Activated CD4-positive, alpha-beta memory T cell treated with anti-CD3 and anti-CD28 coated beads, Interleukin-2, amount 10 ng/mL, durations not matched to agents 7 days and 5 days (primary cell): Measurements from ENCODE around the gene JPH2. TPM values are rescaled to one million over a fixed set of nuclear protein-coding genes. Genes with fewer than 3 reads are reported as not detected.
A peak's percentile ranks its signal among the peaks of the same experiment; 100 is the strongest.
"Not testable (repeated sequence)": the region's sequence is repeated elsewhere in the genome, so short reads cannot be mapped to it uniquely, and the experiment has no call there.

Source experiments
- CTCF ChIA-PET: fragments of 350-600 bp; sonication (Branson Sonifier 250); formaldehyde crosslinking; loops from one replicate; lab custom pipeline; 2021; ENCODE audit warnings: antibody characterized with exemption, inconsistent platforms; lab: Charles Lee
- POLR2A ChIA-PET: fragments of 350-600 bp; sonication (Branson Sonifier 250); formaldehyde crosslinking; loops from one replicate; lab custom pipeline; 2021; ENCODE audit warnings: antibody characterized with exemption; lab: Charles Lee
- DNase-seq: peaks from one replicate; pipeline ENCODE4 v3.0.0-alpha.2; 2020
- H3K27ac Mint-ChIP-seq: one replicate; pipeline ENCODE4 v1.8.0; 2021; ENCODE audit warnings: mild to moderate bottlenecking, mixed read lengths
- H3K27me3 Mint-ChIP-seq: one replicate; pipeline ENCODE4 v1.8.0; 2021; ENCODE audit warnings: mixed read lengths
- H3K36me3 Mint-ChIP-seq: one replicate; pipeline ENCODE4 v1.8.0; 2021; ENCODE audit warnings: low read depth, mixed read lengths
- H3K4me1 Mint-ChIP-seq: one replicate; pipeline ENCODE4 v1.8.0; 2021; ENCODE audit warnings: mixed read lengths
- H3K4me3 Mint-ChIP-seq: one replicate; pipeline ENCODE4 v1.8.0; 2021; ENCODE audit warnings: mild to moderate bottlenecking, mixed read lengths
- H3K9me3 Mint-ChIP-seq: one replicate; pipeline ENCODE4 v1.8.0; 2021; ENCODE audit warnings: mixed read lengths
- total RNA-seq, 2 experiments: library from RNA; stranded (reverse); gene quantifications; one replicate each; pipeline ENCODE4 v1.2.3, GENCODE V29; 2021

JPH2 gene
- total RNA-seq, 2 experiments from 2014 or later: 0.05 to 0.10 TPM

DNA sequence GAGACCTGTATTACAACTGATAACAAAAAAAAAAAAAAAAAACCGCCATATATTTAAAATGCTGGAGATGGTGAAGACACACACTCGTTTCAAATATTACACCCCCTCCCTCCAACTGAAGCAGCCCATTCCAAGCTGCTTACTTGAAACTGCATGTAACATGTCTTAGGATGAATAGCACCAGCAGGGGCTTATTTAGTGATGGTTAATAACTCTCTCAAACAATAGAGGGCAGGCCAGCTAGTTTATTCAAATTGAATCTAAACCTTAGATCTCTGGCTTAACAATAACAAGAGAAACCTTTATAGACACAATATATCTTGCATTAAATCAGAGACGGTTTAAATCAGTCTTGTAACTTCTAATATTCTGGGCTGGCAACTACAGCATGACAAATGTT is 9.3 kb upstream of the JPH2 start:
- peaks cover 51% of the 10 kb centered on the region for H3K36me3 Mint-ChIP-seq
- POLR2A ChIA-PET: interaction anchor here (0.8 kb wide), 1 partner anchor 14 kb away, joined by 3 read pairs; no protein-coding TSS in a partner anchor

DNA sequence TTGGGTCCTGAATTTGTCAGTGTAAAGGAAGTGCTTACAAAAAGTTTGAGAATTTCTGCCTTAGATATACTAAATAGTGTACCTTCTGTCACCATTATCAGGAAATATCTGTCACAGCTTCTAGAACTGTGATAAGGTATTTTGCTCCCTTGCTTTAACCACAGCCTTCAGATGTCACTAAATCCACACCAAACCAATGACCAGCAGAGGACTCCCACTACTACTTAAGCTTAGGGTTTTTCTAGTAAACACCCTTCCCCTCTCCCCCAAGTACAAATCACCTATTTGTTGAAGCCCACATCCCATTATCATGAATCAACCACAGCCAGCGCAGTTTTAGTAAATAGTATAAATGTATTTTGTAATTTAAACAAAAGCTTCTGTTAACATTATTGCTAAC is 8.6 kb upstream of the JPH2 start:
- POLR2A ChIA-PET: no interaction called here
- no peak overlapping the region for H3K27ac Mint-ChIP-seq
- CTCF ChIA-PET: interaction anchor here (0.8 to 2.6 kb wide), 8 partner anchors 13 to 1775 kb away, joined by 3 to 15 read pairs (median 5); partner anchors contain the start of gene FITM2

More for the DNA sequence above, 9.3 kb upstream of the JPH2 start:
- CTCF ChIA-PET: interaction anchor here (0.8 to 2.6 kb wide), 6 partner anchors 12 to 115 kb away, joined by 3 to 15 read pairs (median 6); partner anchors contain the start of gene FITM2
- Mint-ChIP-seq H3K4me3 (no peak overlapping the region), H3K9me3 (no peaks in the 10 kb centered on the region), H3K27me3 (peaks cover 7% of the 10 kb centered on the region), H3K27ac (no peak overlapping the region), H3K4me1 (peaks cover 43% of the 10 kb centered on the region)
- no peak for DNase-seq

DNA sequence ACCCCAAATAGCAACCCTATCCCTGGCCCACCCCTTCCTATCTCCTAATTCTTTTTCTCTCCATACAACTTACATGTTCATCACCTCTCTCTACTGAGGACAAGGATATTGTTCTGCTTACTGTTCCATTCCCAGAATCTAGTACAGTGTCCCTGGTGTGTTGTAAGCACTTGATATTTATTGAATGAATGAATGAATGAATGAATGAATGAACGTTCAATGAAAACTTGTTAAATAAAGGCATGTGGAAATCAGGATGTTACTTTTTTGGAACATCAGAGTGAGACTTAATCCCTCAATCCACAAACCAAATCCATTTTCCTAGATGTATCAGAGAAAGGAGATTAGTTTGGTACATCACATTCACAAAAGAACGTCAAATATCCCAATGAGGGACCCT is 6.8 kb upstream of the JPH2 start:
- ChIA-PET POLR2A (no interaction called here), CTCF (interaction anchor here (1.0 to 2.6 kb wide), 2 partner anchors 24 to 77 kb away, joined by 3 to 12 read pairs; no protein-coding TSS in a partner anchor)
- Mint-ChIP-seq H3K4me1 (peaks cover 18% of the 10 kb centered on the region), H3K36me3 (peaks cover 27% of the 10 kb centered on the region), H3K9me3 (no peaks in the 10 kb centered on the region), H3K27ac (no peak overlapping the region), H3K27me3 (peaks cover 18% of the 10 kb centered on the region), H3K4me3 (no peak overlapping the region)
- no peak for DNase-seq

More for the DNA sequence above, 8.6 kb upstream of the JPH2 start:
- peaks cover 36% of the 10 kb centered on the region for H3K4me1 Mint-ChIP-seq
- H3K4me3 Mint-ChIP-seq: no peak overlapping the region
- DNase-seq: no peak
- no peaks in the 10 kb centered on the region for H3K9me3 Mint-ChIP-seq
- H3K27me3 Mint-ChIP-seq: peaks cover 10% of the 10 kb centered on the region
- H3K36me3 Mint-ChIP-seq: peaks cover 45% of the 10 kb centered on the region

DNA sequence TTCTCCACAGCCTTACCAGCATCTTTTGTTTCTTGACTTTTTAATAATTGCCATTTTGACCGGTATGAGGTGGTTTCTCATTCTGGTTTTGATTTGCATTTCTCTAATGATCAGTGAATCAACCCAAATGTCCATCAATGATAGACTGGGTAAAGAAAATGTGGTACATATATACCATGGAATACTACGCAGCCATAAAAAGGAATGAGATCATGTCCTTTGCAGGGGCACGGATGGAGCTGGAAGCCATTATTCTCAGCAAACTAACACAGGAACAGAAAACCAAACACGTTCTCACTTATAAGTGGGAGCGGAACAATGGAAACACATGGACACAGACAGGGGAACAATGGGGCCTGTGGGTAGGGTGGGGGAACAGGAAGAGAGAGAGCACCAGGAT is 4.7 kb upstream of the JPH2 start:
- CTCF ChIA-PET, H3K4me1 Mint-ChIP-seq, H3K9me3 Mint-ChIP-seq, DNase-seq, POLR2A ChIA-PET, H3K4me3 Mint-ChIP-seq, H3K27ac Mint-ChIP-seq: not testable (repeated sequence)
- H3K36me3 Mint-ChIP-seq: peaks cover 11% of the 10 kb centered on the region
- peaks cover 36% of the 10 kb centered on the region for H3K27me3 Mint-ChIP-seq

DNA sequence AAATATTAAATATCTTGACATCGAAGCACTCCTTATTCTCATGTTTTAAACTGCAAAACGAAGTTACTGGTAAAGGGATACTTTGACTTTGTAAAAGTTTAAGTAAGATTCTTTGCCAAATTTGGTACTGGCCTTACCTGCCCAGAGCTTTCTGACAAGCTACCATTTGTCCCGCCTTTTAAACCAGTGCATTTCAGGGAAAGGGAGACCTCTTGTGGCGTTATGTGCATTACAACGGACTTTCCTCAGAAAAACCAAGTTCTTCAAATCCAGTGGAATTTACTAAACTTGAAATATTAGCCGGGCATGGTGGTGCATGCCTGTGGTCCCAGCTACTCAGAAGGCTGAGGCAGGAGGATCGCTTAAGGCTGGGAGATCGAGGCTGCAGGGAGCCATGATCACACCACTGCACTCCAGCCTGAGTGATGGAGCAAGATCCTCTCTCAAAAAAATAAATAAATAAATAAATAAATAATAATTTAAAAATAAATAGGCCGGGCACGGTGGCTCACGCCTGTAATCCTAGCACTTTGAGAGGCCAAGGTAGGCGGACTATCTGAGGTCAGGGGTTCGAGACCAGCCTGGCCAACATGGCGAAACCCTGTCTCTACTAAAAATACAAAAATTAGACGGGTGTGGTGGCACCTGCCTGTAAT is 3.3 kb upstream of the JPH2 start:
- POLR2A ChIA-PET: interaction anchor here (1.2 to 1.4 kb wide), 3 partner anchors 10 to 27 kb away, joined by 3 to 4 read pairs (median 3); partner anchors contain the start of gene OSER1
- H3K27ac Mint-ChIP-seq, H3K4me3 Mint-ChIP-seq, H3K36me3 Mint-ChIP-seq, H3K4me1 Mint-ChIP-seq, H3K9me3 Mint-ChIP-seq: not testable (repeated sequence)
- CTCF ChIA-PET: interaction anchor here (0.6 to 4.7 kb wide), 29 partner anchors 10 to 721 kb away, joined by 3 to 87 read pairs (median 5); partner anchors contain the start of genes FITM2 and OSER1
- peaks cover 48% of the 10 kb centered on the region for H3K27me3 Mint-ChIP-seq
- DNase-seq: peak; percentile 48

DNA sequence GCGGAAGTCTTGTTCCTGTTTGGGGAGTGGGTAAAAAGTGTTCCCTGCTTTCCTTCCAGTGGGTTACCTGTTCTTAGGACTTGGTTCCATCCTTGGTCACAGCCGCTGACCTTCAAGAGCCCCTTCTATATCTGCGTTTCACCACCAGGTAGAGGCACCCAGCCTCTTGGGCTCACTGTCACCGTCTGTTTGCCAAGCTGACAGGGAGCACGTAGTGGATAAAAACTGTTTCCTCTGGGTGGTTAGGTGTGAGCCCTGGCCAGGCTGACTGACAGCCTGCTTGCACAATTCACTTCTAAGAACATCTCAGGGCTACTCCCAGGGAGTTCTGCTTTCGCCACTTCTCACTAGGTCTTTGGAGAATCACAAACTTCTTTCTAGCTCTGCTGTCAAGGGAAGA is 1.8 kb upstream of the JPH2 start:
- Mint-ChIP-seq H3K9me3 (no peaks in the 10 kb centered on the region), H3K4me1 (peaks cover 2% of the 10 kb centered on the region), H3K27ac (no peak overlapping the region), H3K4me3 (no peak overlapping the region), H3K36me3 (no peaks in the 10 kb centered on the region), H3K27me3 (peaks cover 53% of the 10 kb centered on the region)
- ChIA-PET CTCF (interaction anchor here (1.1 to 4.7 kb wide), 10 partner anchors 8 to 122 kb away, joined by 3 to 87 read pairs (median 6); partner anchors contain the start of gene FITM2), POLR2A (interaction anchor here (1.3 to 1.4 kb wide), 2 partner anchors 9 to 11 kb away, joined by 3 to 4 read pairs; no protein-coding TSS in a partner anchor)
- DNase-seq: no peak

DNA sequence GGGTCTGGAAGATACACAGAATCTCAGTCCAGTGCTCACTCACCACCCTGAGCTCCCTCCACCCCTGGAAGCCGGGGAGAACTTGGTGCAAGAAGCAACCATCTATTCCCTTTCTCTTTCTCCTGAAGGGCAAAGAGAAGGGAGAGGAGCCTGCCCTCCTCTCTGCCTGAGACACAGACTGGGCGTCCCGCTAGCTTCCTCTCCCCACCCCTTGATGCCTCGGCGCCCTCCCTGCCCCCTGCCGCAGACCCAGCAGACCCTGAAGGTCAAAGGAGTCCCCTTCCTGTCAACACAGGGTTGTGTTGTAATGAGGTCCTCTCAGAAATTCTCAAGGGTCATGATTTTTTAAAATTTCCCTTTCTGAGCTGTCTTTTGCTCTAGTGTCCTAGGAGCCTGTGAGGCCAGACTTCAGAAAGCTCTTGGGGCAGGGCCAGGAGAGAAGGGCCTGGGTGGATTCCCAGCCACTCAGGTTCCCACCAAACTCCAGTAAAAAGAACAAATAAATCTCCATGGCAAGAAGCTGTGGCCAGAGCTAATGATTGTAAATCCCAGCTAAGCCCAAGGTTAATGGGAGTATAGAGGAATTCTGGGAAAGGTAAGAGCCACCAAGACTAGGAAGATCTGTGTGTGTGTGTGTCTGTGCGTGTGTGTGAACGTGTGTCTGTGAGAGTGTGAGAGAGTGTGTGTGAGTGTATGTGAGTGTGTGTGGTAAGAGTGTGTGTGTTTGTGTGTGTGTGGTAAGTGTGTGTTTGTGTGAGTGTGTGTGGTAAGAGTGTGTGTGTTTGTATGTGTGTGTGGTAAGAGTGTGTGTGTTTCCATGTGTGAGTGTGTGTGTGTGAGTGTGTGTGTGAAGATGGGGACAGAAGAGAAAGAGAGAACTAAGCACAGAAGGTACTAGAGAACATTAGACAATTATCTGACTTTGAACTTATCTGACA is 1.1 kb upstream of the JPH2 start:
- Mint-ChIP-seq H3K9me3 (no peaks in the 10 kb centered on the region), H3K36me3 (no peaks in the 10 kb centered on the region), H3K27me3 (peaks cover 56% of the 10 kb centered on the region), H3K27ac (no peak overlapping the region), H3K4me3 (no peak overlapping the region), H3K4me1 (peaks cover 2% of the 10 kb centered on the region)
- no peak for DNase-seq
- ChIA-PET CTCF (interaction anchor here (0.7 to 4.7 kb wide), 6 partner anchors 9 to 74 kb away, joined by 3 to 87 read pairs (median 8); no protein-coding TSS in a partner anchor), POLR2A (interaction anchor here (1.1 to 1.3 kb wide), 3 partner anchors 10 to 437 kb away, joined by 3 read pairs; no protein-coding TSS in a partner anchor)

DNA sequence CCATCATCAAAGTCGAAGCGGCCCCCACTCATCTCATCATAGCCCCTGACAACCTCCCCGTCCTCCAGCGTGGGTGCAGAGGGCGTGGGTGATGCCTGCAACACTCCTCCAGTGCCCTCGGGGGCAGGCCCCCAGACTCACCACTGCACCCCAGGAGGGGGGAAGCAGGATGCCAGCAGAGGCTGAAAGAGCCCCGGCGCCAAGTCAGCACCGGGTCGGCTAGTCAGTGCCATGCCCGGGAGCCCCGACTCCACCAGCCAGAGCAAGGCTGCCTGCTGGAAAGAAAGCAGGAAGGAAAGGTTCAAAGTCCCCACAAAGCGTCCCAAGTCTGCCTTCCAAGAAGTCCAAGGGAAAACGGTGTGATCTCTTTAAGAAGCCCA is 324 bp downstream of the JPH2 start:
- ChIA-PET CTCF (interaction anchor here (4.7 kb wide), 1 partner anchor 69 kb away, joined by 87 read pairs; no protein-coding TSS in a partner anchor), POLR2A (interaction anchor here (1.1 kb wide), 1 partner anchor 435 kb away, joined by 3 read pairs; no protein-coding TSS in a partner anchor)
- DNase-seq: no peak
- peaks cover 59% of the 10 kb centered on the region for H3K27me3 Mint-ChIP-seq
- no peaks in the 10 kb centered on the region for H3K36me3 Mint-ChIP-seq
- no peaks in the 10 kb centered on the region for H3K9me3 Mint-ChIP-seq
- no peak overlapping the region for H3K4me3 Mint-ChIP-seq
- peaks cover 2% of the 10 kb centered on the region for H3K4me1 Mint-ChIP-seq
- no peak overlapping the region for H3K27ac Mint-ChIP-seq

DNA sequence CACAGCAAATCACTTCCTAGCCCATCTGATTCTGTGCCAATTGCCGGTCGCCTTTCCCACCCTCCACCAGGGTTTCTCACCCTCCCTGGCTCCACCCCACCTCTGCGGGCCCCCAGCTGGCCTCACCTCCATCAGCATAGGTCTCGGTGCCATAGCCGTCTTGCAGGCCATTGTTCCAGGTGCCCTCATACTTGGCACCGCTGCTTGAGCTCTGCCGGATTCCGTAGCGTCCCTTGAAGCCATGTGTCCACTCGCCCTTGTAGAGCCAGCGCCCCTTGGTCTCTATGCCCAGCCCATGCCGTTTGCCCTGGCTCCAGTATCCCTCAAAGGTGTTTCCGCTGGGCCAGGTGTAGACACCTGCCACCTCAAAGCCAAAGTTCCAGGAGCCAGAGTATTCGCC is 787 bp downstream of the JPH2 start:
- ChIA-PET CTCF (no interaction called here), POLR2A (no interaction called here)
- H3K36me3 Mint-ChIP-seq: no peaks in the 10 kb centered on the region
- H3K9me3 Mint-ChIP-seq: no peaks in the 10 kb centered on the region
- DNase-seq: no peak
- H3K27ac Mint-ChIP-seq: no peak overlapping the region
- H3K27me3 Mint-ChIP-seq: peaks cover 57% of the 10 kb centered on the region
- peaks cover 2% of the 10 kb centered on the region for H3K4me1 Mint-ChIP-seq
- H3K4me3 Mint-ChIP-seq: no peak overlapping the region

DNA sequence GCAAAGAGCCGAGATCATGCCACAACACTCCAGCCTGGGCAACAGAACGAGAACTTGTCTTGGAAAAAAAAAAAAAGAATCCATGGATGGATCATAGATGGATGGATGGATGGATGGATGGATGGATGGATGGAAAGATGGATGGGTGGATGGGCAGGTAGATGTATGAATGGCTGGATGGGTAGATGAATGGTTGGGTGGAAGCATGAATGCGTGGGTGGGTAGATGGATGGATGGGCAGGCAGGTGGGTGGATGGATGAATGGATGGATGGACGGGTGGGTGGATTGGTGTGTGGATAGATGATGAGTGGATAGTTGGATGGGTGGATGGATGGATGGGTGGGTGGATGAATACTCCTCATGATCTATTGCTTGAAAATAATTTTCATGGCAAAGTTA is 1.4 kb downstream of the JPH2 start:
- H3K4me3 Mint-ChIP-seq: no peak overlapping the region
- H3K36me3 Mint-ChIP-seq: no peaks in the 10 kb centered on the region
- no peak for DNase-seq
- no peaks in the 10 kb centered on the region for H3K9me3 Mint-ChIP-seq
- peaks cover 2% of the 10 kb centered on the region for H3K4me1 Mint-ChIP-seq
- POLR2A ChIA-PET: no interaction called here
- peaks cover 59% of the 10 kb centered on the region for H3K27me3 Mint-ChIP-seq
- CTCF ChIA-PET: no interaction called here
- H3K27ac Mint-ChIP-seq: no peak overlapping the region

DNA sequence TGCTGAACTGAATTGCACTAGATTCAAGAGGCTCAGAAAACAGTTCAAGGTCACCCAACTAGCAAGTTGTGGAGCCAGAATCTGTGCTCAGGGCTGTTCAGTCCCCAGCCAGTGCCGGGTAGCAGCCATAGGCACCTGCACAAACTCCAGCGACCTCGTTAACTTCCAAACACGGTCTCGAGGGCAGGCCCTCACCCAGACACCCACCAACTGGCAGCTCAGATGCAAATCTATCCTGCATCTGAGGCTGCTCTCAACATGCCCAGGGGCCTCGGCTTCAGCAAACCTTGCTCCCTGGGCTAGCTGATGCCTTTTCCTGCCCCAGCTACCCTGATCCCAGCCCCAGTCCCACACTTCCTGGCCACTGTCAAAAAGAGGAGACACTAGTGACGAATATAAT is 3.7 kb downstream of the JPH2 start:
- no peak for DNase-seq
- H3K27ac Mint-ChIP-seq: no peak overlapping the region
- peaks cover 2% of the 10 kb centered on the region for H3K4me1 Mint-ChIP-seq
- H3K27me3 Mint-ChIP-seq: peaks cover 49% of the 10 kb centered on the region
- H3K4me3 Mint-ChIP-seq: no peak overlapping the region
- no peaks in the 10 kb centered on the region for H3K36me3 Mint-ChIP-seq
- POLR2A ChIA-PET: no interaction called here
- CTCF ChIA-PET: no interaction called here
- no peaks in the 10 kb centered on the region for H3K9me3 Mint-ChIP-seq

DNA sequence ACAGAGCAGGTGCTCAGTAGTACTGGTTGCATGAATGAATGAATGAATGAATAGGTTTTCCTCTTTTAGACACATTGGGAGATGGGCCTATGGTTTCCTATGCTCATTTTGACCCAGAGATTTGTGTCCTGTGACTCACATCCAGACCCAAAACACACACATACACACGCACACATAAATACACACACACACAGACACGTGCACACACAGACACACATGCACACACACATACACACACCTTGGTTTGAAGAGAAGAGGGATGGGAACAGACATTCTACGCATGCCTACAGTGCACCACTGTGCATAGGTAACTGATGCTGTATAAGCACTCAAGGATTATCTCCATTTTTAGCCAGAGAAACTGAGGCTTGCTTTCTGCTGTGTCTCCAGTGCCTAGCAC is 4.1 kb downstream of the JPH2 start:
- CTCF ChIA-PET: no interaction called here
- Mint-ChIP-seq H3K27me3 (peaks cover 45% of the 10 kb centered on the region), H3K9me3 (no peaks in the 10 kb centered on the region), H3K36me3 (no peaks in the 10 kb centered on the region), H3K27ac (no peak overlapping the region), H3K4me1 (peaks cover 2% of the 10 kb centered on the region), H3K4me3 (no peak overlapping the region)
- POLR2A ChIA-PET: no interaction called here
- DNase-seq: no peak
